ENCODE measurements around the gene PLEKHJ1.

The PLEKHJ1 gene

GRCh38 chr19:2233601-2234280 lies 2.4 kb downstream of the PLEKHJ1 start:
- DNase-seq: no peak

GRCh38 chr19:2232286-2233151 lies 3.6 kb downstream of the PLEKHJ1 start:
- no peak for DNase-seq

GRCh38 chr19:2231621-2232221 lies 4.4 kb downstream of the PLEKHJ1 start:
- peak; percentile 18 to 25 for DNase-seq

- DNase-seq: no peak
Measured at GRCh38 chr19:2230807-2231533, 5.2 kb downstream of the PLEKHJ1 start.

- DNase-seq: no peak
Measured at GRCh38 chr19:2230033-2230531, 6.0 kb downstream of the PLEKHJ1 start.

GRCh38 chr19:2229103-2230032 lies 6.8 kb downstream of the PLEKHJ1 start:
- DNase-seq: no peak

- DNase-seq: no peak
Measured at GRCh38 chr19:2228157-2229030, 7.7 kb downstream of the PLEKHJ1 start.

GRCh38 chr19:2227415-2228156 lies 8.5 kb downstream of the PLEKHJ1 start:
- no peak for DNase-seq

- no peak for DNase-seq
Measured at GRCh38 chr19:2226840-2227360, 9.2 kb downstream of the PLEKHJ1 start.

- DNase-seq: no peak
Measured at GRCh38 chr19:2226051-2226839, 9.9 kb downstream of the PLEKHJ1 start.

- DNase-seq: no peak
Measured at GRCh38 chr19:2225415-2226050, 10.6 kb downstream of the PLEKHJ1 start.

- no peak for DNase-seq
Measured at GRCh38 chr19:2224754-2225349, 11.3 kb downstream of the PLEKHJ1 start.

- DNase-seq: no peak
Measured at GRCh38 chr19:2223959-2224358, 12.2 kb downstream of the PLEKHJ1 start.

- no peak for DNase-seq
Measured at GRCh38 chr19:2223391-2223790, 12.7 kb downstream of the PLEKHJ1 start.

GRCh38 chr19:2221918-2222317 lies 14.2 kb downstream of the PLEKHJ1 start:
- DNase-seq: no peak

GRCh38 chr19:2221250-2221831 lies 14.8 kb downstream of the PLEKHJ1 start:
- no peak for DNase-seq

GRCh38 chr19:2219726-2220125 lies 16.4 kb downstream of the PLEKHJ1 start:
- no peak for DNase-seq

- no peak for DNase-seq
Measured at GRCh38 chr19:2217591-2217990, 18.5 kb downstream of the PLEKHJ1 start.
